Thyroid gland (tissue), 4 donors: Measurements from ENCODE around the gene RALGAPA1. TPM values are rescaled to one million over a fixed set of nuclear protein-coding genes. Genes with fewer than 3 reads are reported as not detected.

ENCODE experiments used
- DNase-seq, 2 donors: peaks; one replicate each; pipeline ENCODE4 v3.0.0-alpha.2; 2019
- H3K27ac ChIP-seq, 3 donors: fragments of 200-600 bp; sonication (generic); 1 replicate in 2 of 3; 2 replicates in 1 of 3; pipeline ENCODE4 v1.5.1; 2016 to 2019; ENCODE audit warnings: mild to moderate bottlenecking in 1 of 3, moderate library complexity in 1 of 3
- H3K27me3 ChIP-seq: fragments of 200-600 bp; sonication (generic); one replicate; pipeline ENCODE4 v1.5.1; 2019
- H3K36me3 ChIP-seq, 2 donors: fragments of 200-600 bp; sonication (generic); one replicate each; pipeline ENCODE4 v1.5.1; 2016 to 2019
- H3K4me1 ChIP-seq, 2 donors: fragments of 200-600 bp; sonication (generic); one replicate each; pipeline ENCODE4 v1.5.1; 2017 to 2019
- H3K4me3 ChIP-seq, 3 donors: fragments of 200-600 bp; sonication (generic); replicated peaks in 1 of 3; 1 replicate in 2 of 3; 2 replicates in 1 of 3; pipeline ENCODE4 v1.5.1; 2016; ENCODE audit warnings: mild to moderate bottlenecking in 1 of 3
- H3K9me3 ChIP-seq: fragments of 200-600 bp; sonication (generic); one replicate; pipeline ENCODE4 v1.5.1; 2017
- POLR2A ChIP-seq, 2 donors: fragments of 450-650 bp; IDR thresholded peaks; one replicate each; pipeline ENCODE4 v1.6.1; 2017; ENCODE audit warnings: antibody characterized with exemption in 2 of 2, mild to moderate bottlenecking in 2 of 2, moderate library complexity in 1 of 2
- WGBS, 2 donors: methylation state at CpG; one replicate each; pipeline ENCODE4 v1.1.5; 2017; 5-methylcytosine and 5-hydroxymethylcytosine counted together
- intact Hi-C: fragments of 100-400 bp; cut with DNase I; formaldehyde crosslinking; loops from one replicate; pipeline ENCODE4 v1.15.1; 2023
- total RNA-seq, 4 donors: library from RNA; depleted of rRNA; stranded (reverse); fragments of >200 nt; gene quantifications; one replicate each; pipeline ENCODE4 v1.2.3, GENCODE V29; 2016
- TF ChIP-seq, protein P1 (sequence below), 6 experiments: fragments of 200-600 bp in 3 of 6; fragments of 450-650 bp in 3 of 6; sonication (generic) in 3 of 6; IDR thresholded peaks; one replicate each; pipeline ENCODE4 v1.5.1; 2016 to 2019; ENCODE audit warnings: antibody characterized with exemption in 6 of 6, mild to moderate bottlenecking in 2 of 6, inconsistent platforms in 1 of 6, moderate library complexity in 1 of 6

Gene RALGAPA1
- total RNA-seq, 4 donors from 2014 or later, result 95.6 to 137 (median 111) TPM

DNA sequence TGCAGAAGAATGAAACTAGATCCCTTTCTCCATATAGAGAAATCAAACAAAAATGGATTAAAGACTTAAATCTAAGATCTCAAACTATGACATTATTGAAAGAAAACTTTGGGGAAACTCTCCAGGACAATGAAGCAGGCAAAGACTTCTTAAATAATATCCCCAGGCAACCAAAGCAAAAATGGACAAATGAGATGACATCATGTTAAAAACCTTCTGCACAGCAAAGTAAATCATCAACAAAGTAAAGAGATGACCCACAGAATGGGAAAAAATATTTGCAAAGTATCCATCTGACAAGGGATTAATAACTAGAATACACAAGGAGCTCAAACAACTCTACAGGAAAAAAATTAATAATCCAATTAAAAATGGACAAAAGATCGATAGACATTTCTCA lies 101.0 kb downstream of the RALGAPA1 start:
- DNase-seq, result no peak
- TF ChIP-seq, protein P1, sequence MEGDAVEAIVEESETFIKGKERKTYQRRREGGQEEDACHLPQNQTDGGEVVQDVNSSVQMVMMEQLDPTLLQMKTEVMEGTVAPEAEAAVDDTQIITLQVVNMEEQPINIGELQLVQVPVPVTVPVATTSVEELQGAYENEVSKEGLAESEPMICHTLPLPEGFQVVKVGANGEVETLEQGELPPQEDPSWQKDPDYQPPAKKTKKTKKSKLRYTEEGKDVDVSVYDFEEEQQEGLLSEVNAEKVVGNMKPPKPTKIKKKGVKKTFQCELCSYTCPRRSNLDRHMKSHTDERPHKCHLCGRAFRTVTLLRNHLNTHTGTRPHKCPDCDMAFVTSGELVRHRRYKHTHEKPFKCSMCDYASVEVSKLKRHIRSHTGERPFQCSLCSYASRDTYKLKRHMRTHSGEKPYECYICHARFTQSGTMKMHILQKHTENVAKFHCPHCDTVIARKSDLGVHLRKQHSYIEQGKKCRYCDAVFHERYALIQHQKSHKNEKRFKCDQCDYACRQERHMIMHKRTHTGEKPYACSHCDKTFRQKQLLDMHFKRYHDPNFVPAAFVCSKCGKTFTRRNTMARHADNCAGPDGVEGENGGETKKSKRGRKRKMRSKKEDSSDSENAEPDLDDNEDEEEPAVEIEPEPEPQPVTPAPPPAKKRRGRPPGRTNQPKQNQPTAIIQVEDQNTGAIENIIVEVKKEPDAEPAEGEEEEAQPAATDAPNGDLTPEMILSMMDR (IDR thresholded peaks at IDR 0.05), result no peak
- TF ChIP-seq POLR2A (IDR thresholded peaks at IDR 0.05), result no peak
- Histone ChIP-seq H3K27me3 (no peaks in the 10 kb centered on the region), H3K4me3 (no peak overlapping the region), H3K4me1 (no peaks in the 10 kb centered on the region), H3K27ac (no peak overlapping the region), H3K9me3 (no peaks in the 10 kb centered on the region), H3K36me3 (peaks cover 0 to 5% of the 10 kb centered on the region in 2 donors)
- WGBS, 2 donors, result 98 to 100% methylated on average over 1 of the region's 1 CpG
- intact Hi-C loops, result no loop called here

DNA sequence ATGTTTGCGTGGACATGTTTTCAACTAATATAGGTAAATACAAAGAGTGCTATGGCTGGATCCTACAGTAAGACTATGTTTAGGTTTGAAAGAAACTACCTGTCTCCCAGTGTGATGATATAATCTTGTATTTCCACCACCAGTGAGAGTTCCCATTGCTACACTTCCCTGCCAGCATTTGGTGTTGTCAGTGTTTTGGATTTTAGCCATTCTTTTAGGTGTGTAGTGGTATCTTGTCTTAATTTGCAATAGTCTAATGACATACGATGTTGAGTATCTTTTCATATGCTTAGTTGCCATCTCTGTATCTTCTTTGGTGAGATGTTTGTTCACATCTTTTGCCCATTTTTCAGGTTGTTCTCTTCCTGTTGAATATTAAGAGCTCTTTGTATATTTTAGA lies 103.5 kb downstream of the RALGAPA1 start:
- no peaks in the 10 kb centered on the region for H3K27me3 ChIP-seq
- H3K4me1 ChIP-seq, result no peaks in the 10 kb centered on the region
- no peaks in the 10 kb centered on the region for H3K9me3 ChIP-seq
- WGBS, 2 donors, result 98 to 99% methylated on average over 2 of the region's 2 CpGs
- intact Hi-C loops, result no loop called here
- no peak overlapping the region for H3K4me3 ChIP-seq
- no peak overlapping the region for H3K27ac ChIP-seq
- no peak for TF ChIP-seq POLR2A (IDR thresholded peaks at IDR 0.05)
- TF ChIP-seq, protein P1 (IDR thresholded peaks at IDR 0.05), result no peak
- no peak for DNase-seq
- peaks cover 0 to 3% of the 10 kb centered on the region in 2 donors for H3K36me3 ChIP-seq

DNA sequence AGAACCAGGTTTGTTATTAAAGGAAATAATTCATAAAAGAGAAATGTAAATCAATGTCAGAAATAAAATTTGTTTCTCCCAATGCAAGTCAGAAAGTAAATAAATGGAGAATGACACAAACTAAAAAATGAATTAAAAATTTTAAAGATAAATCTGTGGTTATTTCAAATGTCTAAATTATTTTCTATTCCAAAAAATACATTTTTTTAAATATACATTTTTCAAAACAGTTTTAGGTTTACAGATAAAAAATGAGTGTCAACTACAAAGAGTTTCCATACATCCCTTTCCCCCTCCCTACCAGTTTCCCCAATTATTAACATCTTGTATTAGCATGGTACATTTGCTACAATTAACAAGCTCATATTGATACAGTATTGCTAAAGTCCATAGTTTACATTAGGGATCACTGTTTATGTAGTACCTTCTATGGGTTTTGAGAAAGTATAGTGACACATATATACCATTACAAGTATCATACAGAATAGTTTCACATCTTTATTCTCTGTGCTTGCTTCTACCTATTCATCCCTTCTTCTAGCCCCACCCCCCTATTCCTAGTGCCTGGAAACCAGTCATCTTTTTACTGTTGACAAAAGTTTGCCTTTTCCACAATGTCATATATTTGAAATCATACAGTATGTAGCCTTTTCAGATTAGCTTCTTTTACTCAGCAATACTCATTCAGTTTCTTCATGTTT lies 104.2 kb downstream of the RALGAPA1 start:
- intact Hi-C loops, result no loop called here
- TF ChIP-seq POLR2A (IDR thresholded peaks at IDR 0.05), result no peak
- TF ChIP-seq, protein P1 (IDR thresholded peaks at IDR 0.05), result no peak
- H3K27me3 ChIP-seq, result no peaks in the 10 kb centered on the region
- H3K36me3 ChIP-seq, result no peaks in the 10 kb centered on the region
- no peaks in the 10 kb centered on the region for H3K9me3 ChIP-seq
- no peak overlapping the region for H3K4me3 ChIP-seq
- H3K27ac ChIP-seq, result no peak overlapping the region
- DNase-seq, result no peak
- H3K4me1 ChIP-seq, result no peaks in the 10 kb centered on the region

DNA sequence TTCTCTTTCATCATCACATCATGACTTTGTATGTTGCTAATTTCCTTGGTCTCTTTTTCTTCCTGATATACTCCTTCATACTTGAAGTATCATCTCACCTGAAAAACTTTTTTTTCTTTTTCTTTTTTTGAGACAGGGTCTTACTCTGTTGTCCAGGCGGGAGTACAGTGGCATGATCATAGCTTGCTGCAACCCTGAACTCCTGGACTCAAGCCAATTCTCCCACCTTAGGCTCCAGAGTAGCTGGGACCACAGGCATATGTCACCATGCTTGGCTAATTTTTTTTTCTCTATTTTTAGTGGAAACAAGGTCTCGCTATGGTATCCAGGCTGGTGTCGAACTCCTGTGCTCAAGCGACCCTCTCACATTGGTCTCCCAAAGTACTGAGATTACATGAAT lies 107.6 kb downstream of the RALGAPA1 start:
- 97 to 98% methylated on average over 4 of the region's 4 CpGs for WGBS, 2 donors
- Histone ChIP-seq H3K4me3 (no peak overlapping the region), H3K36me3 (no peaks in the 10 kb centered on the region), H3K9me3 (no peaks in the 10 kb centered on the region), H3K27me3 (no peaks in the 10 kb centered on the region), H3K4me1 (no peaks in the 10 kb centered on the region), H3K27ac (no peak overlapping the region)
- intact Hi-C loops, result no loop called here
- no peak for TF ChIP-seq POLR2A (IDR thresholded peaks at IDR 0.05)
- TF ChIP-seq, protein P1 (IDR thresholded peaks at IDR 0.05), result no peak
- no peak for DNase-seq

DNA sequence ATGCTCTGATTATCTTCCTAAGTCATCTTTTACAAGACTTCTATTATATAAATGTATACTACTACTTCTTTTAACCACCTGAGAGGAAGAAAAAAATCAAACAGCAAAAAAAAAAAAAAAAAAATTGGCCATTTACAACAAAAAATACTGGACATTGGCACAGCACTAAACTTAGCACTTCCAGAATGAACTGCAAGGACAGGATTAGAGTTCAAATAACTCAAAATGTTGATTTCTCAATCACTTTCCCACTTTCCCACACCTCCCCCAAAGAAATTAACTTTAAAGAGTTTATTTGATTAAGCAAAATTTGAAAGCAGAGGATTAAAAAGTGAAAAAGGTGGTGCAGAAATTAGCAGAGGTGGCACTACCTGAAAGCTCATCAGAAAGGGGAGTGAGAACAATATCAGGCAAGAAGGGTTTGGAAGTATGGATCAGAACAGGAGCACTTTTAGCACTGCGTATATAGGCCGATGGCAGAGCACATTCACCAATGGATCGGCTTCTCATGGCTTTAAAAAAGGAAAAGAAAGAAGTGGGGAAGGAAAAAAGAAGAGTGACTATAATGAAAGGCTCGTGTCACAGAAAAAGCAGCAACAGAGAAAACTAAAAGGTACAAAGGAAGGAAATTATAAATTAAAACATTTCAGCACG lies 109.2 kb downstream of the RALGAPA1 start:
- Histone ChIP-seq H3K4me3 (no peak overlapping the region), H3K36me3 (no peaks in the 10 kb centered on the region), H3K27me3 (no peaks in the 10 kb centered on the region), H3K27ac (no peak overlapping the region), H3K4me1 (no peaks in the 10 kb centered on the region), H3K9me3 (no peaks in the 10 kb centered on the region)
- no peak for DNase-seq
- intact Hi-C loops, result no loop called here
- WGBS, 2 donors, result 92 to 94% methylated on average over 5 of the region's 5 CpGs
- TF ChIP-seq, protein P1 (IDR thresholded peaks at IDR 0.05), result no peak
- TF ChIP-seq POLR2A (IDR thresholded peaks at IDR 0.05), result no peak
